BE2C (cell line): ENCODE results near the gene CHCT1.

Experiments
- DNase-seq: peaks from one replicate; pipeline ENCODE4 v3.0.0-alpha.2; 2020
- H3K27me3 ChIP-seq: fragments of 250-450 bp; sonication (Bioruptor Pico); 2 replicates; pipeline ENCODE4 v1.5.1; 2020; ENCODE audit warnings: mild to moderate bottlenecking
- H3K36me3 ChIP-seq: fragments of 250-450 bp; sonication (Bioruptor Pico); 2 replicates; pipeline ENCODE4 v1.5.1; 2020; ENCODE audit warnings: mild to moderate bottlenecking
- H3K4me1 ChIP-seq: fragments of 250-450 bp; sonication (Bioruptor Pico); 2 replicates; pipeline ENCODE4 v1.5.1; 2020
- H3K4me3 ChIP-seq: 2 replicates; pipeline ENCODE4 v1.5.1; 2011; ENCODE audit warnings: low read depth, low read length
- H3K9me3 ChIP-seq: fragments of 250-450 bp; sonication (Bioruptor Pico); 2 replicates; pipeline ENCODE4 v1.5.1; 2020
- TF ChIP-seq, protein P1 (sequence below): IDR thresholded peaks from 2 replicates; pipeline ENCODE4 v1.5.1; 2012; ENCODE audit warnings: mild to moderate bottlenecking, low read depth, low read length

CHCT1 gene

DNA sequence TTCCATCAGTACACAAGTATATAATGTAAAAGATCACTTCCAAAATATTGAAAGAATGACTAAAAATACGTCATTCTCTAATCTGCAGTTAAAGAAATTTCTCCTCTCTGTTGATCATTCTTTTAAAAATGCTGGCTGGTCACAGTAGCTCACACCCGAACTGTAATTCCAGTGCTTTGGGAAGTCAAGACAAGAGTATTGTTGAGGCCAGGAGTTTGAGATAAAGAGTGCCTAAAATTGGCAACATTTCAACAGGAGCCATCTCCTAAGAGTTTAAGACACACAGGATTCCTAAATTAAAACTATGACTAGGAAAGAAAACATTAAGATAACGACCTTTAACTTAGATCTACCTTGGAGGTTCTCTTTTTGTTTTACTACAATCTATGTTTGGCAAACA is 25.9 kb upstream of the CHCT1 start:
- peaks cover 3% of the 10 kb centered on the region for H3K4me1 ChIP-seq
- TF ChIP-seq, protein P1, sequence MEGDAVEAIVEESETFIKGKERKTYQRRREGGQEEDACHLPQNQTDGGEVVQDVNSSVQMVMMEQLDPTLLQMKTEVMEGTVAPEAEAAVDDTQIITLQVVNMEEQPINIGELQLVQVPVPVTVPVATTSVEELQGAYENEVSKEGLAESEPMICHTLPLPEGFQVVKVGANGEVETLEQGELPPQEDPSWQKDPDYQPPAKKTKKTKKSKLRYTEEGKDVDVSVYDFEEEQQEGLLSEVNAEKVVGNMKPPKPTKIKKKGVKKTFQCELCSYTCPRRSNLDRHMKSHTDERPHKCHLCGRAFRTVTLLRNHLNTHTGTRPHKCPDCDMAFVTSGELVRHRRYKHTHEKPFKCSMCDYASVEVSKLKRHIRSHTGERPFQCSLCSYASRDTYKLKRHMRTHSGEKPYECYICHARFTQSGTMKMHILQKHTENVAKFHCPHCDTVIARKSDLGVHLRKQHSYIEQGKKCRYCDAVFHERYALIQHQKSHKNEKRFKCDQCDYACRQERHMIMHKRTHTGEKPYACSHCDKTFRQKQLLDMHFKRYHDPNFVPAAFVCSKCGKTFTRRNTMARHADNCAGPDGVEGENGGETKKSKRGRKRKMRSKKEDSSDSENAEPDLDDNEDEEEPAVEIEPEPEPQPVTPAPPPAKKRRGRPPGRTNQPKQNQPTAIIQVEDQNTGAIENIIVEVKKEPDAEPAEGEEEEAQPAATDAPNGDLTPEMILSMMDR: no peak
- no peaks in the 10 kb centered on the region for H3K36me3 ChIP-seq
- no peak overlapping the region for H3K4me3 ChIP-seq
- H3K9me3 ChIP-seq: no peaks in the 10 kb centered on the region
- no peak for DNase-seq
- no peaks in the 10 kb centered on the region for H3K27me3 ChIP-seq

DNA sequence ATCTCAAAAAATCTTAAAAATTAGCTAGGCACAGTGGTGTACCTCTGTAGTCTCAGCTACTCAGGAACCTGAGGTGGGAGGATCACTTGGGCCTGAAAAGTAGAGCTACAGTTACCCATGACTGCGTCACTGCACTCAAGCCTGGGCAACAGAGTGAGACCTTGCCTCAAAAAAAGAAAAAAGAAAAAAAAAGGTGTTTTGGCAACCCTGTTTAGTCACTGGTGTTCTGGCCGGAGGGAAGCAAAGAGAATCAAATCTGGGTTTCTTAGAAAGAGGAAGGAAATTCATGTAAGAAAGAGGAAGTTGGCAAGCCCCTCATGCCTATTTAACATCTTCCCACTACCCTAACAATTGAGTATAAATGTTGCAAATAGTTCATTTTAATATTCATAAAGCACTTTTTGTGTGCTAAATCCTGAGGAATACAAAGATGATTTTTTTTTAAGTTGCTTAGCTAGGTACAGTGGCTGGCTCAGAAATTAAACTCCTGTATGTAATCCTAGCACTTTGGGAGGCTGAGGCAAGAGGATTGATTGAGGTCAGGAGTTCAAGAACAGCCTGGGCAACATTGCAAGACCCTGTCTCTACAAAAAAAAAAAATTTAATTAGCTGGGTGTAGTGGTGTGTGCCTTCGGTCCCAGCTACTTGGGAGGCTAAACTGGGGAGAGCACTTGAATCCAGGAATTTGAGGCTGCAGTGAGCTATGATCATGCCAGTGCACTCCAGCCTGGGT is 23.9 kb upstream of the CHCT1 start:
- Histone ChIP-seq H3K4me1 (no peaks in the 10 kb centered on the region), H3K9me3 (no peaks in the 10 kb centered on the region), H3K4me3 (no peak overlapping the region), H3K27me3 (no peaks in the 10 kb centered on the region), H3K36me3 (no peaks in the 10 kb centered on the region)
- DNase-seq: no peak
- TF ChIP-seq, protein P1: no peak

DNA sequence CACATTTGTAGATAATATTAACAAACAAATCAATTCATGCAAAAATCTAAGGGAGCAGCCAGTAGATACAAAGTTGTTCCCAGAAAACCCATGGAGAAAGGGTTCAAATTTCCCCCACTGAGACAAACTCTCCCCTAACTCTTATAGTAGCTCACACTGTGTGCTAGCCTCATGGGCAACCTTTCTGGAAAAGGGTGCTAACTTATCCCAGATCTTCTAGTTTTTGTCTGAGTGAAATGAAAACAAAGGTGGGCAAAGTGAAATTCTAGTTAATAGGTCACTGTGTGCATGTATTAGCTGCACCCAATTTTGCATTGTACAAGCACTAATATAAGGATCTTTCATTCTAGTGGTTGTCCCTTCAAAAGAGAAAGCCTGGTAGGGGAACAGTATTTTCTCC is 20.5 kb upstream of the CHCT1 start:
- DNase-seq: no peak
- no peaks in the 10 kb centered on the region for H3K27me3 ChIP-seq
- H3K9me3 ChIP-seq: no peaks in the 10 kb centered on the region
- H3K36me3 ChIP-seq: no peaks in the 10 kb centered on the region
- TF ChIP-seq, protein P1: no peak
- no peaks in the 10 kb centered on the region for H3K4me1 ChIP-seq
- no peak overlapping the region for H3K4me3 ChIP-seq

DNA sequence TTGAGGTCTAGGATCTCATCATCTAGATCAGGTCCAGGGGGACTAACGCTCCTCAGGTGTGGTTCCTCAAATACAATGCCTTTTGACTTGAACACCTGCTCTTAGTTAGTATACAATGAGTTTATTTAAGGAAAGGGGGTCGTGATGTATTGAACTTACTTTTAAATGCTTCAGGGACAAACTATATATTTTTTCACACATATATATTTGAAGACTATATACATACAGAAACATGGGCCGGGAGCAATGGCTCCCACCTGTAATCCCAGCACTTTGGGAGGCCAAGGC is 18.8 kb upstream of the CHCT1 start:
- no peaks in the 10 kb centered on the region for H3K4me1 ChIP-seq
- TF ChIP-seq, protein P1: no peak

DNA sequence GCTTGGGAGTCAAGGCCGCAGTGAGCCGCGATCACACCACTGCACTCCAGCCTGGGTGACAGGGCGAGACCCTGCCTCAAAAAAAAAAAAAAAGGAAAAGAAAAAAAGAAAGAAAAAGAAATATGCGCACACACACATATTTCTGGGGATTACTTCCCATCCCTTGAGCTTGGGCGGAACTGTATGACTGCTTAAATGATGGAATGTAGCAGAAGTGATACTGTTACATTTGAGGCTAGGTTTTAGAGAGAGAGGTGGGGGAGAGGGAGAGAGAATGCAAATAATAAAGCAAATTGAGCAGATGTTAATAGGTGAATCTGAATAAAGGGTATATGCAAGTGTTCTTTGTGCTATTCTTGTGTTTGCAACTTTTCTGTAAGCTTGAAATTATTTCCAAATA is 18.3 kb upstream of the CHCT1 start:
- TF ChIP-seq, protein P1: no peak
- H3K9me3 ChIP-seq: no peaks in the 10 kb centered on the region; the same call in 1 of the 2 replicates
- no peaks in the 10 kb centered on the region for H3K4me1 ChIP-seq
- no peak for DNase-seq
- no peak overlapping the region for H3K4me3 ChIP-seq
- no peaks in the 10 kb centered on the region for H3K36me3 ChIP-seq
- no peaks in the 10 kb centered on the region for H3K27me3 ChIP-seq

More for the DNA sequence above, 18.8 kb upstream of the CHCT1 start:
- H3K4me3 ChIP-seq: no peak overlapping the region
- H3K27me3 ChIP-seq: no peaks in the 10 kb centered on the region
- no peak for DNase-seq
- no peaks in the 10 kb centered on the region for H3K36me3 ChIP-seq
- no peaks in the 10 kb centered on the region; the same call in 1 of the 2 replicates for H3K9me3 ChIP-seq

DNA sequence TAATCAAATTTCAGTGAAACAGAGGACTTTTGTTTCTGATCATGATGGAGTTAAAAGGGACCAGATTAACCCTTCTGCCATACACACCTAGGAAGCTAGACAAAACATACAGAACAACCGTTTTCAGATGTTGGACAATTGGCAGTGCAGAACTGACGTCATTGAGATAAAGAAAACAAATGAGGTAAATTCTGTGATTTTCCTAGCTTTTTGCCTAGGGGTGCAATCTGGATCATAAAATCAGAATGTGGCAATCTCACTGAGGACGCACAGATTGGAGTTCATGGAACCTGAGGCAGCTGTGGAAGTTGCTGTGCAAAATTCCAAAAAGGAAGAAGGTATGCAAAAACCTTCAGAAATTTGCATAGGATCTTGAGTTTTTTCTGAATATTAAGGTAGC is 15.4 kb upstream of the CHCT1 start:
- H3K36me3 ChIP-seq: no peaks in the 10 kb centered on the region
- no peaks in the 10 kb centered on the region for H3K4me1 ChIP-seq
- H3K9me3 ChIP-seq: no peaks in the 10 kb centered on the region; the same call in 1 of the 2 replicates
- H3K27me3 ChIP-seq: no peaks in the 10 kb centered on the region
- TF ChIP-seq, protein P1: no peak
- no peak overlapping the region for H3K4me3 ChIP-seq
- DNase-seq: no peak
